ENCODE data around the gene NELFCD.

DNA sequence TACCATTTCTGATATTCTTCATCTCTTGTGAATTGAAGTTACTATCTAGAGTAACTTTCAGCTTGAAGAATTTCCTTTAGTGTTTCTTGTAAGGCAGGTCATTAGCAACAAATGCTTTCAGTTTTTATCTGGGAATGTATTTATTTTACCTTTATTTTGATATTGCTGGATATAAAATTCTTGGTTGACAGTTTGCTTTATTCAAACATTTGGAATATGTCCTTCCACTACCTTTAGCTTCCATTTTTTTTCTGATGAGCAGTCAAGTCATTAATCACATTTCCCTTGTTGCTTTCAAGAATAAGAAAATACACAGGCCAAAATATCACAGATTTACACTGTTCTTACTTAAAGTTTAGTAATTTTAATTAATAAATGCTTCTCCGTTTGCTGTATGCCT, 5.7 kb upstream of the NELFCD start:
- TF ChIP-seq SUZ12 (IDR thresholded peaks at IDR 0.05; ENCODE audit: extremely low read depth, insufficient read depth, insufficient read length), result no peak
- TF ChIP-seq ZNF274 (IDR thresholded peaks at IDR 0.05; ENCODE audit: low read depth, low read length), result no peak
